Spinal cord (tissue), 10 donors: ENCODE measurements around the gene MYOF. TPM values are rescaled to one million over a fixed set of nuclear protein-coding genes. Genes with fewer than 3 reads are reported as not detected.
"Not testable (repeated sequence)": the region's sequence is repeated elsewhere in the genome, so short reads cannot be mapped to it uniquely, and the experiment has no call there.

Experiments
- DNase-seq, 6 donors: peaks; one replicate each; pipeline versions ENCODE4 v3.0.0 to v3.0.0-alpha.2; 2013 to 2015; ENCODE audit warnings: low spot score in 6 of 6, low read depth in 4 of 6
- H3K27ac ChIP-seq: one replicate; pipeline ENCODE4 v1.5.1; 2013; ENCODE audit warnings: low read depth, low read length, control low read depth
- H3K27me3 ChIP-seq: one replicate; pipeline ENCODE4 v1.6.1; 2013; ENCODE audit warnings: low read length; ENCODE audit not compliant: control insufficient read depth, insufficient read depth
- H3K36me3 ChIP-seq: one replicate; pipeline ENCODE4 v1.6.1; 2013; ENCODE audit warnings: low read length; ENCODE audit not compliant: control insufficient read depth, insufficient read depth
- H3K4me1 ChIP-seq: one replicate; pipeline ENCODE4 v1.6.1; 2013; ENCODE audit warnings: low read length; ENCODE audit not compliant: control insufficient read depth, insufficient read depth
- H3K4me3 ChIP-seq: one replicate; pipeline ENCODE4 v1.5.1; 2013; ENCODE audit warnings: low read depth, low read length, control low read depth
- H3K9me3 ChIP-seq: one replicate; pipeline ENCODE4 v1.6.1; 2013; ENCODE audit warnings: low read length; ENCODE audit not compliant: control insufficient read depth, insufficient read depth
- WGBS: methylation state at CpG from one replicate; pipeline ENCODE4 v1.1.5; 2013; ENCODE audit warnings: missing lambda C conversion rate; ENCODE audit not compliant: insufficient coverage; 5-methylcytosine and 5-hydroxymethylcytosine counted together
- polyA plus RNA-seq, 2 donors: library from polyadenylated mRNA; unstranded; fragments of 120-200 nt; gene quantifications; one replicate each; pipeline ENCODE4 v1.2.1, GENCODE V29; 2013; ENCODE audit not compliant: insufficient read length in 2 of 2
- total RNA-seq, 2 donors: library from RNA; depleted of rRNA in 1 of 2; stranded (reverse); fragments of 120-200 nt in 1 of 2; fragments of >200 nt in 1 of 2; gene quantifications; one replicate each; pipeline versions ENCODE4 v1.2.3 to v1.2.4, GENCODE V29; 2013 to 2014
- donor health status: healthy.

MYOF gene
- total and polyA plus RNA-seq, 4 donors, result 10.7 to 45.8 (median 18.6) TPM

GRCh38 chr10:93447019-93447418 lies 35.1 kb downstream of the MYOF start:
- 67% methylated on average over 3 of the region's 6 CpGs for WGBS
- H3K27ac ChIP-seq, result no peak overlapping the region
- H3K4me3 ChIP-seq, result no peak overlapping the region
- H3K9me3 ChIP-seq, result no peaks in the 10 kb centered on the region
- no peaks in the 10 kb centered on the region for H3K27me3 ChIP-seq
- DNase-seq, result no peak
- H3K36me3 ChIP-seq, result no peaks in the 10 kb centered on the region
- H3K4me1 ChIP-seq, result peaks cover 10% of the 10 kb centered on the region

- DNase-seq, result no peak
- peak overlapping the region; percentile 90 for H3K27ac ChIP-seq
- 60% methylated on average over 2 of the region's 7 CpGs for WGBS
- no peaks in the 10 kb centered on the region for H3K27me3 ChIP-seq
- no peaks in the 10 kb centered on the region for H3K9me3 ChIP-seq
- no peaks in the 10 kb centered on the region for H3K36me3 ChIP-seq
- no peak overlapping the region for H3K4me3 ChIP-seq
- peaks cover 10% of the 10 kb centered on the region for H3K4me1 ChIP-seq
Measured at GRCh38 chr10:93445978-93446720, 36.0 kb downstream of the MYOF start.

GRCh38 chr10:93445097-93445960 lies 36.8 kb downstream of the MYOF start:
- WGBS, result 4% methylated on average over 6 of the region's 8 CpGs
- H3K27me3 ChIP-seq, result no peaks in the 10 kb centered on the region
- H3K9me3 ChIP-seq, result no peaks in the 10 kb centered on the region
- no peaks in the 10 kb centered on the region for H3K36me3 ChIP-seq
- no peak overlapping the region for H3K4me3 ChIP-seq
- H3K27ac ChIP-seq, result peak overlapping the region; percentile 90
- peaks cover 10% of the 10 kb centered on the region for H3K4me1 ChIP-seq
- peak; percentile 56 to 92 (median 76) for DNase-seq

- no peaks in the 10 kb centered on the region for H3K27me3 ChIP-seq
- H3K36me3 ChIP-seq, result no peaks in the 10 kb centered on the region
- WGBS, result no CpG with 5 or more reads among the region's 1 CpG
- DNase-seq, result no peak
- H3K4me1 ChIP-seq, result peaks cover 16% of the 10 kb centered on the region
- no peaks in the 10 kb centered on the region for H3K9me3 ChIP-seq
- H3K27ac ChIP-seq, result no peak overlapping the region
- no peak overlapping the region for H3K4me3 ChIP-seq
Measured at GRCh38 chr10:93443481-93443880, 38.7 kb downstream of the MYOF start.

- H3K27me3 ChIP-seq, H3K27ac ChIP-seq, H3K4me3 ChIP-seq, DNase-seq, H3K36me3 ChIP-seq, H3K9me3 ChIP-seq: not testable (repeated sequence)
- 92% methylated on average over 7 of the region's 10 CpGs for WGBS
- H3K4me1 ChIP-seq, result peaks cover 19% of the 10 kb centered on the region
Measured at GRCh38 chr10:93442721-93443120, 39.4 kb downstream of the MYOF start.

GRCh38 chr10:93440591-93441091 lies 41.5 kb downstream of the MYOF start:
- DNase-seq, result no peak
- H3K9me3 ChIP-seq, result no peaks in the 10 kb centered on the region
- no peaks in the 10 kb centered on the region for H3K27me3 ChIP-seq
- peaks cover 22% of the 10 kb centered on the region for H3K4me1 ChIP-seq
- H3K4me3 ChIP-seq, result no peak overlapping the region
- H3K27ac ChIP-seq, result peak overlapping the region; percentile 50
- 53% methylated on average over 2 of the region's 2 CpGs for WGBS
- H3K36me3 ChIP-seq, result no peaks in the 10 kb centered on the region

- peaks cover 17% of the 10 kb centered on the region for H3K4me1 ChIP-seq
- H3K4me3 ChIP-seq, result no peak overlapping the region
- H3K9me3 ChIP-seq, result no peaks in the 10 kb centered on the region
- WGBS, result 33% methylated on average over 9 of the region's 16 CpGs
- H3K36me3 ChIP-seq, result no peaks in the 10 kb centered on the region
- DNase-seq, result peak in 1 of 6 donors; percentile 67
- H3K27me3 ChIP-seq, result no peaks in the 10 kb centered on the region
- peak overlapping the region; percentile 97 for H3K27ac ChIP-seq
Measured at GRCh38 chr10:93438613-93439253, 43.4 kb downstream of the MYOF start.

- H3K4me1 ChIP-seq, result peaks cover 17% of the 10 kb centered on the region
- H3K9me3 ChIP-seq, result no peaks in the 10 kb centered on the region
- H3K4me3 ChIP-seq, result no peak overlapping the region
- peak overlapping the region; percentile 97 for H3K27ac ChIP-seq
- 78% methylated on average over 17 of the region's 19 CpGs for WGBS
- no peak for DNase-seq
- H3K36me3 ChIP-seq, result no peaks in the 10 kb centered on the region
- H3K27me3 ChIP-seq, result no peaks in the 10 kb centered on the region
Measured at GRCh38 chr10:93437946-93438612, 44.1 kb downstream of the MYOF start.
